Epithelial cell of esophagus (primary cell): ENCODE results near the gene NUP62.

ENCODE experiments used
- DNase-seq: peaks from one replicate; pipeline ENCODE4 v3.0.0; 2010; ENCODE audit warnings: low read depth
- H3K4me3 ChIP-seq: 2 replicates; pipeline ENCODE4 v1.5.1; 2011; ENCODE audit warnings: mild to moderate bottlenecking, low read length, control low read depth
- CTCF ChIP-seq: IDR thresholded peaks from 2 replicates; pipeline ENCODE4 v1.5.1; 2011; ENCODE audit warnings: low read depth, mild to moderate bottlenecking, low read length, control low read depth, inconsistent platforms; ENCODE audit not compliant: insufficient read depth; ENCODE audit errors: missing control alignments

Gene NUP62

GRCh38 chr19:49882643-49883042 lies 46.7 kb downstream of the NUP62 start:
- no peak for TF ChIP-seq CTCF
- no peak overlapping the region for H3K4me3 ChIP-seq
- DNase-seq = no peak

GRCh38 chr19:49881672-49882394 lies 47.5 kb downstream of the NUP62 start:
- TF ChIP-seq CTCF = no peak
- DNase-seq = no peak
- H3K4me3 ChIP-seq = no peak overlapping the region

- DNase-seq = no peak
- no peak for TF ChIP-seq CTCF
- H3K4me3 ChIP-seq = no peak overlapping the region
These were observed 48.1 kb downstream of the NUP62 start for GRCh38 chr19:49881186-49881585.

- no peak overlapping the region for H3K4me3 ChIP-seq
- TF ChIP-seq CTCF = no peak
- DNase-seq = no peak
These were observed 49.0 kb downstream of the NUP62 start for GRCh38 chr19:49880162-49880869.

GRCh38 chr19:49879243-49879963 lies 49.9 kb downstream of the NUP62 start:
- DNase-seq = peak; percentile 21
- TF ChIP-seq CTCF = no peak

GRCh38 chr19:49878744-49879070 lies 50.6 kb downstream of the NUP62 start:
- peak overlapping the region; percentile 99 for H3K4me3 ChIP-seq
- TF ChIP-seq CTCF = no peak
- DNase-seq = no peak

More at GRCh38 chr19:49879243-49879963, 49.9 kb downstream of the NUP62 start:
- H3K4me3 ChIP-seq = no peak overlapping the region
